Fibroblast of the aortic adventitia (primary cell): Measurements from ENCODE around the gene DNAJB11. TPM values are rescaled to one million over a fixed set of nuclear protein-coding genes. Genes with fewer than 3 reads are reported as not detected.
"Not testable (repeated sequence)": the region's sequence is repeated elsewhere in the genome, so short reads cannot be mapped to it uniquely, and the experiment has no call there.

Source experiments
- DNase-seq: peaks from one replicate; pipeline ENCODE4 v3.0.0-alpha.2; 2010; ENCODE audit warnings: low read depth
- H3K4me3 ChIP-seq: 2 replicates; pipeline ENCODE4 v1.5.1; 2011; ENCODE audit warnings: low read depth, mild to moderate bottlenecking, control low read depth, low read length, moderate library complexity
- total RNA-seq: library from RNA; depleted of rRNA; stranded (reverse); fragments of >200 nt; gene quantifications from 2 replicates; pipeline ENCODE4 v1.2.3, GENCODE V29; 2012; ENCODE audit warnings: low replicate concordance
- TF ChIP-seq, protein P1 (sequence below): IDR thresholded peaks from 2 replicates; pipeline ENCODE4 v1.5.1; 2011; ENCODE audit warnings: mild to moderate bottlenecking, low read length, control low read depth, inconsistent platforms; ENCODE audit not compliant: insufficient read depth

Gene DNAJB11
- total RNA-seq, 1 donor: 44.0 TPM

DNA sequence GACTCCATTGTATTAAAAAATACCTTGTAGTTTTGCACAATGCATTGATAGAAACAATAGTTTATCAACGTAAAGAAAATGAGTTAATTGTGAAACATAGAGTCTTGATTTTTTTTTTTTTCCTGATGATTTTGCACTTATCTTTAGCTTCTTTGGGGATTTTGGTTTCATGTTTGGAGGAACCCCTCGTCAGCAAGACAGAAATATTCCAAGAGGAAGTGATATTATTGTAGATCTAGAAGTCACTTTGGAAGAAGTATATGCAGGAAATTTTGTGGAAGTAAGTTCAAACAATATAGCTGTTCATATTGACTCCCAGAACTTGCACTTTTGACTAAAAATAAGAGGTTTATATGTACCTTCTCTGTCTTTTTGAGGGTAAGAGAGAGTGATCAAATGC lies 7.0 kb downstream of the DNAJB11 start:
- TF ChIP-seq, protein P1, sequence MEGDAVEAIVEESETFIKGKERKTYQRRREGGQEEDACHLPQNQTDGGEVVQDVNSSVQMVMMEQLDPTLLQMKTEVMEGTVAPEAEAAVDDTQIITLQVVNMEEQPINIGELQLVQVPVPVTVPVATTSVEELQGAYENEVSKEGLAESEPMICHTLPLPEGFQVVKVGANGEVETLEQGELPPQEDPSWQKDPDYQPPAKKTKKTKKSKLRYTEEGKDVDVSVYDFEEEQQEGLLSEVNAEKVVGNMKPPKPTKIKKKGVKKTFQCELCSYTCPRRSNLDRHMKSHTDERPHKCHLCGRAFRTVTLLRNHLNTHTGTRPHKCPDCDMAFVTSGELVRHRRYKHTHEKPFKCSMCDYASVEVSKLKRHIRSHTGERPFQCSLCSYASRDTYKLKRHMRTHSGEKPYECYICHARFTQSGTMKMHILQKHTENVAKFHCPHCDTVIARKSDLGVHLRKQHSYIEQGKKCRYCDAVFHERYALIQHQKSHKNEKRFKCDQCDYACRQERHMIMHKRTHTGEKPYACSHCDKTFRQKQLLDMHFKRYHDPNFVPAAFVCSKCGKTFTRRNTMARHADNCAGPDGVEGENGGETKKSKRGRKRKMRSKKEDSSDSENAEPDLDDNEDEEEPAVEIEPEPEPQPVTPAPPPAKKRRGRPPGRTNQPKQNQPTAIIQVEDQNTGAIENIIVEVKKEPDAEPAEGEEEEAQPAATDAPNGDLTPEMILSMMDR: no peak
- H3K4me3 ChIP-seq: no peak overlapping the region
- DNase-seq: no peak

DNA sequence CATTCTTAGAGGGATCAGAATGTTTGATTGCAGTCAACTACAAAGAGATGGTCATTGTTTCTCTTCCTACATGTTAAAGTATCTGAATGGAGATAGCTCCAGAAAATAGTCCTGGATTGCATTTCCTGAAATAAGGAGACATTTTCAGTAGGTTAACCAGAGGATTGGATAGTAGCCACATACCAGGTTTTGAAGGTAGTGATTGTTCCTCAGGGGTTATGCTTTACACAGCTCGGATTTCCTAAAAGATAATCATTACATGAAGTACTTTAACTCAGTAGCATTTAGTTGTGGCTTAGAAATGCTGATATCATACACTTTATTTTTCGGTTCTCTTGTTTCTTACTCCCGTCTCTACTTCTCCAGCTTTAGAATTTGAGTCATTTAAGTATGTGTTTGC lies 10.3 kb downstream of the DNAJB11 start:
- no peak overlapping the region for H3K4me3 ChIP-seq
- DNase-seq: no peak
- TF ChIP-seq, protein P1: no peak

DNA sequence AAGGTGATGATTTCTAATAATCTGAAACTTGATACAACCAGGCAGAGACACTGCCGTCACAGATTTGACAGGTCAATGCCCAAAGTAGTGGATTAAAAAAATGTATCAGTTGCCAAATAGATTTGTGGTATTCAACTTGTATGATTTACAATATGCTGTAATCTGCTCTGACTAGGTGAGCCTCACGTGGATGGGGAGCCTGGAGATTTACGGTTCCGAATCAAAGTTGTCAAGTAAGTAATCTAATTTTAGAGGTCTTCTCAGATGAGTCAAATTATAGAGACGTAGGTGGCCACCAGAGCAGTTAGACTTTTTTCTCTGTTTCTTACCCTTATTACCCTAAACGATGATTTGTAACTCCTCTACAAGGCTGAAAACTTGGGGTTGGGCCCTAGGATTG lies 12.0 kb downstream of the DNAJB11 start:
- no peak overlapping the region for H3K4me3 ChIP-seq
- TF ChIP-seq, protein P1: no peak
- no peak for DNase-seq

DNA sequence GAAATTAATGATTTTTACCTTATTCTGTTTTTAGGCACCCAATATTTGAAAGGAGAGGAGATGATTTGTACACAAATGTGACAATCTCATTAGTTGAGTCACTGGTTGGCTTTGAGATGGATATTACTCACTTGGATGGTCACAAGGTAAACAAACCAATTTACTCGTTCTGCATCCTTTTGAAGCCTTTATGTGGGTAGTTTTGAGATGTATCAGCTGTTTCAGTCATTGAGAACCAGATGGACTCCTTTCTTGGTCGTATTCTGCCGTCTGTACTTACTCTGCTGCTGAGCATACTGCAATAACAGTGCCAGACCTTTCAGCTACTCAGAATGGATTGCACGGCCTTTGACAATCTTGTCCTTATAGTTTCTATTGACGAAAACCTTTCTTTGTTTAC lies 13.3 kb downstream of the DNAJB11 start:
- TF ChIP-seq, protein P1: no peak
- H3K4me3 ChIP-seq: no peak overlapping the region
- DNase-seq: no peak

DNA sequence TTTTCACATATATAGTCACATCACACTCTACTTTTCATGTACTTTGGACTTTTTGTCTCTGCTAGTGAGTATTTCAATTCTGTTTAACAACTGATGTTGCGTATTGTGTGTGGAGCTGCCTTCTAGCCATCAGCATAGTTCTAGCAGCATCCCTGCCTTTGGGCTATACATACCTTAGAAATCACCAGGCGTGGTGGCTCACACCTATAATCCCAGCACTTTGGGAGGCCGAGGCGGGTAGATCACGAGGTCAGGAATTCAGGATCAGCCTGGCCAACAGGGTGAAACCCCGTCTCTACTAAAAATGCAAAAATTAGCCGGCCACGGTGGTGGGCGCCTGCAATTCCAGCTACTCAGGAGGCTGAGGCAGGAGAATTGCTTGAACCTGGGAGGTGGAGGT lies 15.7 kb downstream of the DNAJB11 start:
- DNase-seq, H3K4me3 ChIP-seq: not testable (repeated sequence)

DNA sequence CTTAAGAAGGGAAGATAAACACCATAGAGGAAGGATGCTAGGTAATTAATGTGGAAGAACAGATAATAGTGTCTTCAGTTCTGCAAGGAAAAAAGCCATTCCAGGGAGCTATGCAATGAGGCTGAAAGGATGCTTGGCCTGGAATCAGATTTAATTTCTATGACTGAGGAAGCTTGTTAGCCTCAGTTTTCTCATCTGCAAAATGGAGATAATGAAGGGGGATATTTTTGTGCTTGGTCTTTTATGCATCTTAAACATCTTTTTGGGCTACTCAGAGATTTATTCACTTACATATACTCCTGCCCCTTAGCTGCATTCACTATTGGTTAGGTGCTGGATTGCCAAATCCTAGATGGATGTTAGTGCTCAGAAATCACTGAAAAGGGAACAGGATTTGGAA lies 16.7 kb downstream of the DNAJB11 start:
- TF ChIP-seq, protein P1: no peak
- no peak overlapping the region for H3K4me3 ChIP-seq
- DNase-seq: no peak

DNA sequence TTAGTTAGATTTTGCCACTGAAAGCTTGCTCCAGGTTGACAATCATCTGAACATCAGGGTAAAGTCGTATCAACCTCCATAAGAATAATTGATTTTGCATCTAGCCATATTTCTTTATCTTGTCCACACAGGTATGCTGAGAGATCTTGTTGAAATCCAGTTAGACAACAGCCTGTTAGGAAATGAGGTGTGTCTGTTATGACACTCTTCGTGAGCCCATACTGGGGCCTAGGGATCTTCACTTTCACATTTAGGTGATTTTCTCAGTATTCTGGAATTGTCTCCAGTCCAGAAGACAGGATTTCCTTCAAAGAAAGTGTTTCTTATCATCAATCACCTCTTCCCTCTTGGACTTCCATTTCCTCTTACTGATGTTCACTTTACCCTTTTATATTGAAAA lies 18.1 kb downstream of the DNAJB11 start:
- no peak for DNase-seq
- H3K4me3 ChIP-seq: no peak overlapping the region
- TF ChIP-seq, protein P1: no peak
